ENCODE measurements around the gene EIF4E2.

DNA sequence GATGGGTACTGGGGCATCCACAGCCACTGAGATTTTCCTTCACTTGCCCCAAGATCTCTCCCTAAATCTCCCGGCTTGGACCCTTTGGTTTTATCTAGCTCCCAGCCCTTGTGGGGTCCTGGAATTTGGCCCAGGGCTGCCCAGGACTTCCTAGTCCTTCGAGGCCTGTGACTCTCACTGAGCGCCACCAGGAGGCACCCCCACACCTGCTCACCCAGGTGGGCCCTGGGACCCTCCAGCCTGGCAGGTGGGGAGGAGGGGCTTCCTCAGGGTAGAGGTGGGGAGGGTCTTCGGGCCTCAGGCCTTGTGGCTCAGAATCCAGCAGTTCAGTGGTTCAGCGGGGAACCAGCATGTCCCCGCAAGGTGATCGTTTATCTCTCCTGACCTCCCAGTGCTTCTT, 42.2 kb upstream of the EIF4E2 start:
- TF ChIP-seq CTCF (IDR thresholded peaks at IDR 0.05), result no peak
- TF ChIP-seq POLR2A (IDR thresholded peaks at IDR 0.05), result no peak
- no peak for TF ChIP-seq POLR2AphosphoS5 (IDR thresholded peaks at IDR 0.05; ENCODE audit: insufficient read depth in 1 of 2, low read depth in 1 of 2)

Data from vagina (tissue), 2 donors.